Activated CD8-positive, alpha-beta memory T cell treated with anti-CD3 and anti-CD28 coated beads, Interleukin-2, amount 50 U/mL, for 48 hours (primary cell): ENCODE data around the gene CAPN15.
"Not testable (repeated sequence)": the region's sequence is repeated elsewhere in the genome, so short reads cannot be mapped to it uniquely, and the experiment has no call there.

Experiments
- DNase-seq: peaks from one replicate; pipeline ENCODE4 v3.0.0-alpha.2; 2020

Gene CAPN15

DNA sequence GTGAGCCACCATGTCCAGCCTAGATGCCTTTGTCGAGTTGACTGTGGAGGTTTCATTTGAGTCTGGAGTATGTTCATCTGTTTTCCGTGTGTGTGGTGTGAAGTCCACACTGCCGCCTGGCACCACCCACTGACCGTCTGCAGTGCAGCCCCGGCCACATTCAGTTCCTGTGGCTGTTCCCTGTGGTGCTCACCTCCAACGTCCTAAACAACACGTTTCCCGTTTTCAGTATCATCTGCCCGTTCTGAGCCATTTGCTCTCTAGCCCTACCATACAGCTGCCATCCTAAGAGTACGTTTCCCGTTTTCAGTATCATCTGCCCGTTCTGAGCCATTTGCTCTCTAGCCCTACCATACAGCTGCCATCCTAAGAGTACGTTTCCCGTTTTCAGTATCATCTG is 20.0 kb upstream of the CAPN15 start:
- DNase-seq = not testable (repeated sequence)

DNA sequence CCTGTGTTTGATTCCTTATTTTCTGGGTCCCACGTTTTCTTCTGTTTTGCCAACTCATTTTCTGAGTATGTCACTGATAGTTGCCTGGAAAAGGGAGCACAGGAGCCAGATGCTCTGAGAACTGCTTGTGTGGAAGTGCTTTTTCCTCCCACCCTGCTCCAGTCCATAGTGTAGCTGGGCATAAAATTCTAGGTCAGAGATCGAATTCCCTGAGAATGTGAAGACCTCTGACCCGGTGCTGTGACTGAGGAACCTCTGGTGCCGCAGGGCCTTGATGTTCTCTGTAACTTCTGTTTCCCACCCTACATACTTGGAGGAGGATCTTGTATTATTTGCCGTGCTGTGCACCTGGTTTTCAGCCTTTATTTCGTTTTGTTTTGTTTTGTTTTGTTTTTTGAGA is 19.5 kb upstream of the CAPN15 start:
- no peak for DNase-seq

DNA sequence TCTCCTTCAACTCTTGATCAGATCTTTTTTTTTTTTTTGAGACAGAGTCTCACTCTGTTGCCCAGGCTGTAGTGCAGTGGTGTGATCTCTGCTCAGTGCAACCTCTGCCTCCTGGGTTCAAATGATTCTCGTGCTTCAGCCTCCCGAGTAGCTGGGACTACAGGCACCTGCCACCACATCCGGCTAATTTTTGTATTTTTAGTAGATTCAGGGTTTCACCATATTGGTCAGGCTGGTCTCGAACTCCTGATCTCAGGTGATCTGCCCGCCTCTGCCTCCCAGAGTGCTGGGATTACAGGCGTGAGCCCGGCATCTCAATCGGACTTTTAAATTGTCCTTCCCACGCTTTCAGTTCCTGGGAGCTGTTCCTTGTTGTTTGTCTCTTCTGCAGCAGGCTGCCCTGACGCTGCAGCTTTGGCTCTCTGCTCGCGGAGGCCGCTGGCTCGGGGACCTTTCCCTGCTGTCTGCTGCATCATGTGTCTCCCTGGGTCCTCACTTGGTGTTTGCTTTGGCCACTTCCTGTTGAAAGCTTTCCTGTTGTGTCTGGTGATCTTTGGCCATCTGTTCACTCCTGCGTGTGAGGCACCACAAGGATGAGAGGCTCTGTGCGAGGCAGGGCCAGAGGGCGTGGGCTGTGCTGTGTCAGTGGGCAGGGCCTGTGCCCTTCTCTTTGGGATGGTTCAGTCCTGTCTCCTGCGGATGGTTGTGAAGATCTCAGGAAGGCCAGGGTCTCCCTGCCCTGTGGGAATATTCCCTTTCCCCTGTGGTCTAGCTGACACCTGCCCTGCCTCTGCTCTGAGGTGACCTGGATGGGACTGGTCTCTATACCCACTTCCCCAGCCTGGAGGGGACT is 18.4 kb upstream of the CAPN15 start:
- no peak for DNase-seq

DNA sequence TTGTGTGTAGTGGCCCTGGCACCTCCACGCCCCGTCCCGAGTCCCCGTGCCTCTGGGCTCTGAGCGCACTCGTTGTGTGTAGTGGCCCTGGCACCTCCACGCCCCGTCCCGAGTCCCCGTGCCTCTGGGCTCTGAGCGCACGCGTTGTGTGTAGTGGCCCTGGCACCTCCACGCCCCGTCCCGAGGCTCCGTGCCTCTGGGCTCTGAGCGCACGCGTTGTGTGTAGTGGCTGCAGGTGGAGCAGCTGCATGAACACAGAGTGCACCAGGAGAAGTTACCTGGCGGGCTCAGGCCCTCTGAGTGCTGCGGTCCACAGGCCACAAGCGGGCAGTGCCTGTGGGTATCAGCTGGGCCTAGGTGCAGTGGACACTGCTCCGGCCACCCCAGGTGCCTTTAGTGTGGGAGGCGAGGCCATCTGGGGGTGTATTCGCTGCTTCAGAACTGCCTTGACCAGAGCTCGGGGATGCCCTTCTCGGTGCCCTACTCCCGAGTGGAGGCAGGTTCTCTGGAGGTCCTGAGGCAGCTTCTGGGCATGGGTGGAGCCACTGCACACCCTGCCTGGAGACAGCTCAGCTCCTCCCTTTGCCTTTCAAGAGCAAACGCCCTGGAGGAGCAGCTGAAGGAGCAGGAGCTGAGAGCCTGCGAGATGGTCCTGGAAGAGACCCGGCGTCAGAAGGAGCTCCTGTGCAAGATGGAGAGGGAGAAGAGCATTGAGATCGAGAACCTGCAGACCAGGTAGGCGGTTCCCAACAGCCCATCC is 17.3 kb upstream of the CAPN15 start:
- no peak for DNase-seq

DNA sequence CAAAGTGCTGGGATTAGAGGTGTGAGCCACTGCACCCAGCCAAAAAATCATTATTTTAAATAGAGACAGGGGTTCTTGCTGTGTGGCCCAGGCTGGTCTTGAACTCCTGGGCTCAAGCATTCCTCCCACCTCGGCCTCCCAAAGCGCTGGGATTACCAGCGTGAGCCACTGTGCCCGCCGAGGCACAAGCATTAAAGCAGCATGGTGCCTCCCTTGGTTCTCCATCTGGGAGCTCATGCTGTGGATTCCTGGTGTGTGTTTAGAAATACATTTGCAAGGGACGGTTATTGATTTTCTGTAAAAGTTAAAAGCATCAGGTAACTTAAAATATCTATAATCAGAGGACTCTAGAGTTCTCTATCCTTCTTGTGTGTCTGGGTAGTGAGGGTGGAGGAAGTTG is 14.7 kb upstream of the CAPN15 start:
- no peak for DNase-seq

DNA sequence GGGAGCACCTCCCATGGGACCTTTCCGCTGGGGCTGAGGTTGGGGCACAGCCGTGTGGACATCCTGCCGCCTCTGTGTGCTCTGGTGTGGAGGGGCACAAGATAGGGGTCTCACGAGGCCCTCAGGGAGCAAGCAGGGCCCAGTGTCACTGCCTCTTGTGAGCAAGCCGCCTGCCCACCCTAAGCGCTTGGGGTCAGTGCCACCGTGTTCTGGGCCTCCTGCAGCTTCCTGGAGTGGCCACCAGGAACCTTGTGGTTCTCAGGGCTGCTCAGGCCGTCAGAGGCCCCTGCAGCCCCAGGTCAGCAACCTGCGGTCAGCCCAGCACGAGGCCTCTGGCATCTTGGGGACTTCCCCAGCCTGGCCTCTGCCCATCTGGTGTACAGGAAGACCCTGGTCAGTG is 13.6 kb upstream of the CAPN15 start:
- DNase-seq = no peak

DNA sequence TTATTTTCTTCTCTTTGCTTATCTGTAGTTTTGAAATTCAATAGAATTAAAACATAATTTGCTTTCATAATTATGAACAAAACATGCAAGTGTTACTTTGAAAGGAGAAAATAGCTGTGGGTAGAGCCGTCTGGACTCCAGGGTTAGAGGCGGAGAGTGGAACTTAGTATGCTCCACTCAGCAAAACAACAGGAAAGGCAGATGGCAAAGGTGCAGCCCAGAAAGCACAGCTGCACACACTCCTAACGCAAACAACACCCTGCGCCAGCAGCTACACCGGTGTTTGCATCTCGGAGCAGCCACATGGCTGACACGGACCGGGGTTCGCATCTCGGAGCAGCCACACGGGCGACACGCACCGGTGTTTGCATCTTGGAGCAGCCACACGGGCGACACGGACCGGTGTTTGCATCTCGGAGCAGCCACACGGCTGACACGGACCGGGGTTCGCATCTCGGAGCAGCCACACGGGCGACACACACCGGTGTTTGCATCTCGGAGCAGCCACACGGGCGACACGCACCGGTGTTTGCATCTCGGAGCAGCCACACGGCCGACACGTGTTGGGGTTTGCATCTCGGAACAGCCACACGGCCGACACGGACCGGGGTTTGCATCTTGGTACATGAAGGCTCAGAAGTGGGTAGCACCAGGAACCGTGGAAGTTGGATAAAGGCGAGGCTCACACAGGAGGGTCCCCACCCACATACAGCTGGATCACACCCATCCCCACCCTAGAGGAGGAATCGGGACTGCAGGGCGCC is 12.2 kb upstream of the CAPN15 start:
- no peak for DNase-seq

DNA sequence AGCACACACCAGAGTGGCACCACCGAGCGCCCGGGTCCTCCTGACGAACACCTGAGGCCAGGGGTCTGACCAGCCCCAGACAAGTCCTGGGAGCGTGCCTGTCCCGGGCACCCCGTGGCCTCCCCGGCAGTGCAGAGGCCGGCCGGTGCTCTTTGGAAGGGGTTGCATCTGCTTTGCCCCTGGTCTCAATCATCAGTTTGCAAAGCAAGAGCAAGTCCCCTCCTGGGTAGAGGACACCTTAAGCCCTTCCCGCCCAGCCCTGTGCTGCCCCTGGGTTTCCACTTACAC is 11.6 kb upstream of the CAPN15 start:
- DNase-seq = no peak

DNA sequence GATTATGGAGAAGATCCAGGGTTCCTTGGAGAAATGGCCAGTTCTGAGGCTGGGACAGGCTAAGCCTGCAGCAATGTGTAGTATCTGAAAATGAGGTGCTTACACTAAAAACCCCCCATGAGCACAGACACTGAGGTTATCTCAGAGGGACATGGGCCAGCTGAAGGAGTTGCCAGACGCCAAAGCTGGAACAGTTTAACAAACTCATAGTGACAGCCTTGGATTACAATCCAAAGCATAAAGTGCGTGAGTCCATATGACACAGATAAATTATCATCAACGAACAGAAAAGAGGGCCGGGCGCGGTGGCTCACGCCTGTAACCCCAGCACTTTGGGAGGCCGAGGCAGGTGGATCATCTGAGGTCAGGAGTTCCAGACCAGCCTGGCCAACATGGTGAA is 11.2 kb upstream of the CAPN15 start:
- no peak for DNase-seq

DNA sequence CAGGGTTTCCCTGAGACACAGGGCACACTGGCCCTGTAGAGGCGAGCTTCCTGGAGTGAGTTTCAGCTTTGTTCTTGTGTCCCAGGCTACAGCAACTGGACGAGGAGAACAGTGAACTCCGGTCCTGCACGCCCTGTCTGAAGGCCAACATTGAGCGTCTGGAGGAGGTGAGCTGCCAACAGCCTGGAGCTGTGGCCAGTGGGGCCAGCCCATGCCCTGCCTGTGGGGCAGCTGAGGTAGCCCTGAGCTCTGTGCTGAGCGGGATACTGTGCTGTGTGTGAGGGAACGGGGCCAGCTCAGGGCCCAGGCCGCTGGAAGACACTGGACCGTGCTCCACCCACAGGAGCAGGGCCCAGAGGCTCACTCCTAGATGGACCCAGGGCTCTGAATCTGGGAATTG is 8.7 kb upstream of the CAPN15 start:
- no peak for DNase-seq

DNA sequence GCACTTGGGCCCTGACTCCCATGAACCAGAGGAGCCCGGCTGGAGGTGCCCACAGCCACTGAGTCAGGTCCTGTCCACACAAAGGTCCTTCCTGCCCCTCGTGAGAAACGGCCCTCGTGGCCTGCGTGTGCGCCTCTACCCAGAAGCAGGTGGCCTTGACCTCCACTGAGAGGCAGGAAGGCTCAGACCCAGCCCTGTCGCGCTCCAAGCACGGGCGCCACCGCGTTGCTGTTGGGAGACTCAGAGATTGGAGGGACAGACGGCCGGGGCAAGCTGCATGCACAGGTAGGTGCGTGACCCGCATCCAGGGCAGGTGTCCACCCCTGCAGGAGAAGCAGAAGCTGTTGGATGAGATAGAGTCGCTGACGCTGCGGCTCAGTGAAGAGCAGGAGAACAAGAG is 8.1 kb upstream of the CAPN15 start:
- DNase-seq = no peak

DNA sequence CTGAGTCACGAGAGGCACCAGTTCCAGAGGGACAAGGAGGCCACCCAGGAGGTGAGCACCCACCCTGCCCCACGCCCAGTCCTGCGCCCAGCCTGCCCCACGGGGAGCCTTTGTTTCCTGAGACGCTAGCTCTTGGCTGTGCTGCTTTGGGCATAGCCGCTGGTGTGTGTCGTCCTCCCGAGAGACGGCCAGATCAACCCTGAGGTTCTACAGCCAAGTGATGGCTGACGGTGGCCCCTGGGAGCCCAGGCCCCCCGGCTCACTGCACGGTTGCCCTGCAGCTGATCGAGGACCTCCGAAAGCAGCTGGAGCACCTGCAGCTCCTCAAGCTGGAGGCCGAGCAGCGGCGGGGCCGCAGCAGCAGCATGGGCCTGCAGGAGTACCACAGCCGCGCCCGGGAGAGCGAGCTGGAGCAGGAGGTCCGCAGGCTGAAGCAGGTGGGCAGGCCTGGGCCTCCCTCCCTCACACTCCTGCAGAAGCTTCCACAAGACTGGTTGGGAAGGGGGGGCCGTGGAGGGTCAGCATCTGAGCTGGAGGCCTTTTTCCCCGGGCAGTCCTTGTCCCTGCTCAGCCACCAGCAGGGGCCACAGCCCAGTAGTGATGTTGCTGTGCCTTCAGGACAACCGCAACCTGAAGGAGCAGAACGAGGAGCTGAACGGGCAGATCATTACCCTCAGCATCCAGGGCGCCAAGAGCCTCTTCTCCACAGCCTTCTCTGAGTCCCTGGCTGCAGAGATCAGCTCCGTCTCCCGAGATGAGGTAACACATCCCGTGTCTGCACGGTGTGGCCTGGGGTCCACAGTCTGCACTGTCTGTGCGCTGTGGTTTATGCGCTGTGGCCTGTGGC is 7.4 kb upstream of the CAPN15 start:
- DNase-seq = no peak

DNA sequence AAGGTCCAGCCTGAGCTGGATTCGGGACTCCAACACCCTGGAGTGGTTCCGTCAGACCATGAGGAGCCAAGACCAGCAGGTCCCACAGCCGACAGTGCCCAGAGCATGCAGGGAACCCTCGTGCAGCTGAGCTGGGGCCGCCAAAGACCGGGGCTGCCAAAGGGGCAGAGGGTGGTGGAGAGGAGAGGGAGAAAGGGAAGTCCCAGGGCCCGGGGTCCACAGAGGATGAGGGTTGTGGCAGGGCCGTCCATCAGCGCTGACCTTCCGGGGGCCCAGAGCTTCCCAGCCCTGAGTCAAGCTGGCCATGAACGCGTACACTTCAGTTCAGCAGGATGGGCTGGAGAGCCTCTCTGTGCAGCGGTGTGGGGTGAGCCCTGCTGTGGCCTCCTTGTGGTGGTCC is 6.7 kb upstream of the CAPN15 start:
- no peak for DNase-seq

DNA sequence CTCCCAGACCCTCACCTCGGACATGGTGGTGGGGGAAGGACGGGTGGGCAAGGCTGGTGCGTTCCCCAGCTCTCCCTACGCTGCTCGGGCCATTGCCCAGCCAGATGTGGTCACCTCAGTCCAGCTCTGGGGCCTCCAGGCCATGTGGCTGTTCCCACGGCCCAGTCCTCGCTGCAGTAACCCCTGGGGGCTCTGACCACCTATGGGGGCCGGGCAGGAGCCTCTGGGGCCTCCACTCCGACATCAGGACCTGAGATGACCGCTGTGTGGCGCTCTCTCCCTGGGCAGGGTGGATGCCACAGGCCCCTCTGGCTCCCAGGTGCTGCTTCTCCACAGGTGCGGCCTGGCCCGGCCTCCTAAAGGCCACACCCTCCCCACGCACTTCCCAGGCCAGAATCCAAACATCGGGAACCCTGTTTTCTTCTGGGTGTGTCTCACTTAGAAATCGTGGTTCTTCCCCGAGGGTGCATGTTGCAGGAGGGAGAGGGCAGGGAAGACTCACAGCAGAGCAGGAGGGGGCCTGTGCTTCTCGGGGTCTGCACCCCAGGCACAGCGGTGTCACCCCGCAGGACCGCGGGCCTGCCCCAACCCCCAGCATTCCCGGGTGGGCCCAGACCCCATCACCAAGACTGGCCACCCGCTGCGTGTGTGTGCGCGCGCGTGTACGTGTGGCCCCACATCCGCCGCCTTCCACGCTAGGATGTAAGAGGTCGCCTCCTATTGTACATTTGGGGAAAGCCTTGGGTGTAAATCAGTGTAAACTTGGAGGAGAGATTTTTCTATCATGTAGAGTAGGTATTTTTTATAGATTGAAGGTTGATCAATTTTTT is 5.9 kb upstream of the CAPN15 start:
- no peak for DNase-seq

DNA sequence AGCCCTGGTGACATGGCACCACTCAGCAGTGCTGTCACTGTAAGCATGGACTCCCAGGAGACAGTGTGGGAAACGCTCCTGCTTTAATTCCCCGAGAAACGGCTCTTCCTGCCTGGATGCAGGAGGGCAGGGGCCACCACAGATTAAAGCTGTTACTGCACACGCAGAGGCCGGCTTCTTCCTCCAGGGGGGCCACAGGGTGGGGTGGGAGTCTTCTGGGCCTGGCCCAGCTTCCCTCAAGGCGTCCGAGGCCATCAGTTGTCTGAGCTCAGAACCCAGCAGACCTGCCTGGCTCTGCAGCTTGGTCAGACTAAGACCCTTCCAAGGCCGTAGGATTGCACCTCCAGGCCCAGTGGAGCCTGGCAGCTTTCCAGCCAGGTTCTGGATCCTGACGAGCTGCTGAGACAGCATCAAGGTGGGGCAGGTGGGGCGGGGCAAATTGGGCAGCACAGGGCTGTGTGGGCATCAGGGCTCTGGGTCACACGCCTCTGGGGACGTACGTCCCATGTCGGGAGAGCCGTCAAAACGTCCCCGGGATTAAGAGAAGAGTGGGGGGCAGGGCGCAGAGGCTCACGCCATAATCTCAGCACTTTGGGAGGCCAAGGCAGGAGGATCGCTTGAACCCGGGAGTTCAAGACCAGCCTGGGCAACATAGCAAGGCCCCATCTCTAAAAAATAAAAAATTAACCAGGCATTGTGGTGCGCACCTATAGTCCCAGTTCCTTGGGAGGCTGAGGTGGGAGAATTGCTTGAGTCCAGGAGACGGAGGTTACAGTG is 5.0 kb upstream of the CAPN15 start:
- DNase-seq = no peak

DNA sequence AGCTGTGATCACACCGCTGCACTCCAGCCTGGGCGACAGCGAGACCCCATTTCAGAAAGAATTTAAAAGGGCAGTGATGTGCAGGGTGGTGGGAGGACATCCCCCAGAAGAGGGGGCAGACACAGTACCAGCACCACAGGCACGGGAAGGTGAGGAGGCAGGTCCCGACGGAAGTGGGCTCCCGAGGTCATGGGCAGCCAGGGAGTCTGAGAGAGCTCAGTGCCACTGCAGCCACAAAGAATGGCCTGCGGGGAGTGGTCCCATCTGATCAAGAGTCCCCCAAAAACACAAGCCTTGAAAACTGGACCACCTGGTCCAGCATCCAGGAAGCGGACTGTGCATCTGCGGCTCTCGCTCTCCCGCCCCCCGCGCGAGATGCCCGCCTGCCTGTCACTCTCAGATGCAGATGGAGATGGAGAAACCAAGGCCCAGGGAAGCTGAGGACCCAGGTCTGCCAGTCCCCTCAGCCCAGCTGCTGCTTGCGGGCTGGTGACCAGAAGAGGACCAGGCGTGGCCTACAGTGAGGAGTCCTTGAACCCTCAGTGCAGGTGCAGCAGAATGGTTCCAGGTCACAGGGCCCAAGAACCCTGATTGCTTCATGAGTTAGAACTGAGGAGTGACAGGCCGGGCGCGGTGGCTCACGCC is 4.3 kb upstream of the CAPN15 start:
- no peak for DNase-seq

DNA sequence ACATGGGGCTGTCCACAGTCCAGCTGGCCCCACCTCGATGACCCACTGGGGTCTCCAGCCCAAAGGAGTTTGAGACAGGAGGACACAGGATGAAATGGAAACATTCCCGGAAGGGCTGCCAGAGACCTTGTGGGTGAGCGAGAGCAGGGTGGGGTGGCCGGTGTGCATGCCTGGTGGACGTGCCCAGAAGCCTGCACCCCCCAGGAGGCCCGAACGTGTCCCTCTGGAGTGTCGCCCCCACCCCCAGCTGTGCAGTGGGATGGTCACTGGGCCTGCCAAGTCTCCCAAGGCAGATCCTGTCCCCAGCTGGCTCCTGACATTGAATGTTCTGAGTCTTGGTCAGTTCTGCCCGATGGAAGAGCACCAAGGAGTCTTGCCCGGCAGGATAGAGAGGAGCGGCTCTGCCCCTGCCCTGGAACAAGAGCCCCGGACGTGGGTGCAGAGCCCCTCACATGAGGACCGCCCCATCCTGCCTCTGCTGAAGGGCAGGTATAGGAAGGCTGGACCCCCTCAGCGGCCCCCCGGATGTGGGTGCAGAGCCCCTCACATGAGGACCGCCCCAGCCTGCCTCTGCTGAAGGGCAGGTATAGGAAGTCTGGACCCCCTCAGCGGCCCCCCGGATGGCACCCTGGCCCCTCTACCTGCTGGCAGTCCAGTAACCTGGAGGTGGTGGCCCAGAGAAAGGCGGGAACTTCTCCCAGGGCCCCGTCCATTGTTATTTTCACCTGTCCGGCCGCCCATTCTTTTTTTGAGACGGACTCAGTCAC is 3.1 kb upstream of the CAPN15 start:
- no peak for DNase-seq

DNA sequence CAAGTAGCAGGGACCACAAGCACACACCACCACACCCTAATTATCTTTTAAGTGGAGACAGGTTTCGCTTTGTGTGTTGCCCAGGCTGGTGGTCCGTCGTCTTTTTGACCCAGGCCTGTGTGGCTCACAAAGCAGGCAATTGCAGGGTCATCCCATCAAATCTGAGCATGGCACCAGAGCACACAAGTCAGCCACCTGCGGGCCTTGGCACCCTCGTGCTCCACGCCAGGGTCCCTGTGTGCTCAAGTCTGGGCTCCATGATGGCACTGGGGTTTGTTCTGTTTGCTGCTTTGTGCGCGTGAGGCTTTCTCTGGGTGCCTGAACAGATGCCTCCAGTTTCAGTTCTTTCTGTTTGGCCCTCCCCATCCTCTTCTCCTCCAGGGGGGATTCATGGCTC is 2.4 kb upstream of the CAPN15 start:
- DNase-seq = no peak

DNA sequence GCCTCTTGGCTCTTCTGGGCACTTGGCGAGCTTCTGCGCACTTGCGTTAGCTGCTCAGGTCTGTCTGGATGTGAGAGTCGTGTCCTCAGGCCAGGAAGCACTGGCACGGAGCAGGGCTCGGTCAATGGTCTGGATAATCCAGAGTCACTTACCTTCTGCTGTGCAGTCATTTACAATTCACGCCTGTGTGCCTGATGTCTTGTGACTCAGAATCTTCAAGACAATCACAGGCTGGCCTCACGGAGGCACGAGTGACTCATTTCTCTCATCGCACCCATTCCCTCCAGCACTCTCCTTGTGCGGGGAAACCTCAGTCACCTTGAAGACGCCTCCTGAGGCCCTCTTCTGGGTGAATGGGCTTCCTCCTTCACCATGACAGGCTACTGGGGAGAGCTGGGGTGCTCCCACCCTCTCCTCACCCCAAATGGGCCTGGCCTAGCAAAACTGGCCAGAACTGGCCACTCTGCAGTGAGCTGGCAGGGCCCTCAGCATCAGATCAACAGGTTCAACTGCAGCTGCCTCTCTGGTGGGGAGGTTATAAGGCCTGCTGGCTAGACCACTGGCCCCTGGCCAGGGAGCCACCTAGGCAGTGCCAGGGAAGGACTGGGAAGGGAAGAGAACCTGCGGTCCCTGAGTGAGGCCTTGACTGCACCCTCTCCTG is 1.9 kb upstream of the CAPN15 start:
- DNase-seq = peak; percentile 84
